DND-41 (cell line): ENCODE data around the gene SLC35A5.

Experiments
- CTCF ChIP-seq: IDR thresholded peaks from 2 replicates; pipeline ENCODE4 v1.5.1; 2012; ENCODE audit warnings: borderline replicate concordance, low read length, moderate library complexity, mild to moderate bottlenecking; ENCODE audit not compliant: poor library complexity, severe bottlenecking; ENCODE audit errors: extremely low read depth
- EZH2 ChIP-seq: IDR thresholded peaks from 3 replicates; pipeline ENCODE4 v1.6.1; 2012; ENCODE audit warnings: borderline replicate concordance, low read depth, mild to moderate bottlenecking, moderate library complexity, low read length, inconsistent platforms; ENCODE audit not compliant: severe bottlenecking

- no peak for TF ChIP-seq CTCF
- no peak for TF ChIP-seq EZH2
Measured at GRCh38 chr3:112597945-112598344, 36.1 kb downstream of the SLC35A5 start.
